GM21390 (cell line): ENCODE results near the gene EFCAB8.
A peak's percentile ranks its signal among the peaks of the same experiment; 100 is the strongest.

ENCODE experiments used
- ATAC-seq: cut with Tn5 transposase; IDR thresholded peaks from one replicate; pipeline ENCODE4 v1.9.1; 2021; ENCODE audit not compliant: unreplicated experiment

Gene EFCAB8

GRCh38 chr20:32858701-32859372 is at the start of gene EFCAB8:
Gene EFCAB8, plus strand, starts transcription at chr20:32858923. Its CDS starts 4,870 bp downstream, at chr20:32863793.
- ATAC-seq = no peak

GRCh38 chr20:32809907-32810306 is 48.8 kb upstream of the EFCAB8 start:
- no peak for ATAC-seq

- ATAC-seq = no peak
Measured at GRCh38 chr20:32810941-32811340, 47.8 kb upstream of the EFCAB8 start.

GRCh38 chr20:32811886-32812285 is 46.8 kb upstream of the EFCAB8 start:
- no peak for ATAC-seq

GRCh38 chr20:32819992-32820697 is 38.6 kb upstream of the EFCAB8 start:
- peak; percentile 65 for ATAC-seq

GRCh38 chr20:32820698-32821377 is 37.9 kb upstream of the EFCAB8 start:
- no peak for ATAC-seq

GRCh38 chr20:32822225-32822624 is 36.5 kb upstream of the EFCAB8 start:
- ATAC-seq = no peak

- no peak for ATAC-seq
Measured at GRCh38 chr20:32823078-32823477, 35.6 kb upstream of the EFCAB8 start.

- no peak for ATAC-seq
Measured at GRCh38 chr20:32823737-32824588, 34.8 kb upstream of the EFCAB8 start.

GRCh38 chr20:32828029-32828680 is 30.6 kb upstream of the EFCAB8 start:
- ATAC-seq = no peak

GRCh38 chr20:32829311-32830005 is 29.3 kb upstream of the EFCAB8 start:
- no peak for ATAC-seq

GRCh38 chr20:32830437-32830836 is 28.3 kb upstream of the EFCAB8 start:
- ATAC-seq = no peak

GRCh38 chr20:32831982-32832381 is 26.7 kb upstream of the EFCAB8 start:
- no peak for ATAC-seq

- no peak for ATAC-seq
Measured at GRCh38 chr20:32832664-32833063, 26.1 kb upstream of the EFCAB8 start.

GRCh38 chr20:32834972-32835371 is 23.8 kb upstream of the EFCAB8 start:
- ATAC-seq = no peak

GRCh38 chr20:32837157-32837556 is 21.6 kb upstream of the EFCAB8 start:
- no peak for ATAC-seq

GRCh38 chr20:32839227-32839981 is 19.3 kb upstream of the EFCAB8 start:
- ATAC-seq = no peak

- ATAC-seq = no peak
Measured at GRCh38 chr20:32839982-32840285, 18.8 kb upstream of the EFCAB8 start.

- no peak for ATAC-seq
Measured at GRCh38 chr20:32841174-32841573, 17.5 kb upstream of the EFCAB8 start.
